ENCODE data around the gene CEP152. TPM values are rescaled to one million over a fixed set of nuclear protein-coding genes. Genes with fewer than 3 reads are reported as not detected.

The CEP152 gene
- total and polyA plus RNA-seq, 2 of the 13 experiments (the other 11 are each of a cell fraction or from before 2014, with no cell fraction given), result 1.3 to 14.7 TPM

GRCh38 chr15:48800245-48800644 lies 10.6 kb downstream of the CEP152 start (continued):
- TF ChIP-seq CBX5 (CRISPR knock-in tag; IDR thresholded peaks at IDR 0.05; ENCODE audit: borderline replicate concordance) (no peak), IRX3 (CRISPR knock-in tag; IDR thresholded peaks at IDR 0.05; ENCODE audit: borderline replicate concordance, low read depth) (no peak), CBX2 (IDR thresholded peaks at IDR 0.05; ENCODE audit: low read depth, low read length) (no peak), CBX2 (CRISPR knock-in tag; IDR thresholded peaks at IDR 0.05; ENCODE audit: low read depth) (no peak), NCOR1 (IDR thresholded peaks at IDR 0.05; ENCODE audit: borderline replicate concordance, low read length) (peak; percentile 80; the same call in 1 of the 2 replicates), SNAPC5 (CRISPR knock-in tag; IDR thresholded peaks at IDR 0.05; ENCODE audit: borderline replicate concordance) (no peak), MTF2 (CRISPR knock-in tag; IDR thresholded peaks at IDR 0.05; ENCODE audit: borderline replicate concordance) (no peak), GFI1 (CRISPR knock-in tag; IDR thresholded peaks at IDR 0.05; ENCODE audit: borderline replicate concordance) (no peak), ARID3A (IDR thresholded peaks at IDR 0.05; ENCODE audit: low read depth, low read length) (peak; percentile 77; the same call in 1 of the 2 replicates), ZNF280D (CRISPR knock-in tag; IDR thresholded peaks at IDR 0.05) (no peak), SRF (IDR thresholded peaks at IDR 0.05; ENCODE audit: low read depth, low read length) (peak; percentile 83)
